ENCODE measurements around the gene CDK8.

DNA sequence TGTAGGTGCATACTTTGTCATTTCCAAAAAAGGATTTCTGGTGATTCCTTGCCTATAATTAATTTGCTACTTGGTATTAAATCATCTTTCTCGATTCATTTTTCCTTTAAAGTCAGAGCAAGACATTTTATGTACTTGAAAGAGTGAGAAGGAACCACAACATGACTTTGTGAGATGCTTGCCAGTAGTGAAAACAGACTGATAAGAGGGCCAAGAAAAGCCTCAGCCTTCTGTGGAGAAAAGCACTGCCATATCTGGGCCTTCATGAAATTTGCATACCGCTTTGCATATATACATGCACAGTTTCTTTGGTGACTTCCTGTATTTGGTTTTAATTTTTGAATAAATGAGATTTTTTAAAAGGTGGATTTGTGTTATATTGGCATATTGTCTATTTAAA is 128.4 kb downstream of the CDK8 start:
- TF ChIP-seq, protein P1, sequence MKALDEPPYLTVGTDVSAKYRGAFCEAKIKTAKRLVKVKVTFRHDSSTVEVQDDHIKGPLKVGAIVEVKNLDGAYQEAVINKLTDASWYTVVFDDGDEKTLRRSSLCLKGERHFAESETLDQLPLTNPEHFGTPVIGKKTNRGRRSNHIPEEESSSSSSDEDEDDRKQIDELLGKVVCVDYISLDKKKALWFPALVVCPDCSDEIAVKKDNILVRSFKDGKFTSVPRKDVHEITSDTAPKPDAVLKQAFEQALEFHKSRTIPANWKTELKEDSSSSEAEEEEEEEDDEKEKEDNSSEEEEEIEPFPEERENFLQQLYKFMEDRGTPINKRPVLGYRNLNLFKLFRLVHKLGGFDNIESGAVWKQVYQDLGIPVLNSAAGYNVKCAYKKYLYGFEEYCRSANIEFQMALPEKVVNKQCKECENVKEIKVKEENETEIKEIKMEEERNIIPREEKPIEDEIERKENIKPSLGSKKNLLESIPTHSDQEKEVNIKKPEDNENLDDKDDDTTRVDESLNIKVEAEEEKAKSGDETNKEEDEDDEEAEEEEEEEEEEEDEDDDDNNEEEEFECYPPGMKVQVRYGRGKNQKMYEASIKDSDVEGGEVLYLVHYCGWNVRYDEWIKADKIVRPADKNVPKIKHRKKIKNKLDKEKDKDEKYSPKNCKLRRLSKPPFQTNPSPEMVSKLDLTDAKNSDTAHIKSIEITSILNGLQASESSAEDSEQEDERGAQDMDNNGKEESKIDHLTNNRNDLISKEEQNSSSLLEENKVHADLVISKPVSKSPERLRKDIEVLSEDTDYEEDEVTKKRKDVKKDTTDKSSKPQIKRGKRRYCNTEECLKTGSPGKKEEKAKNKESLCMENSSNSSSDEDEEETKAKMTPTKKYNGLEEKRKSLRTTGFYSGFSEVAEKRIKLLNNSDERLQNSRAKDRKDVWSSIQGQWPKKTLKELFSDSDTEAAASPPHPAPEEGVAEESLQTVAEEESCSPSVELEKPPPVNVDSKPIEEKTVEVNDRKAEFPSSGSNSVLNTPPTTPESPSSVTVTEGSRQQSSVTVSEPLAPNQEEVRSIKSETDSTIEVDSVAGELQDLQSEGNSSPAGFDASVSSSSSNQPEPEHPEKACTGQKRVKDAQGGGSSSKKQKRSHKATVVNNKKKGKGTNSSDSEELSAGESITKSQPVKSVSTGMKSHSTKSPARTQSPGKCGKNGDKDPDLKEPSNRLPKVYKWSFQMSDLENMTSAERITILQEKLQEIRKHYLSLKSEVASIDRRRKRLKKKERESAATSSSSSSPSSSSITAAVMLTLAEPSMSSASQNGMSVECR (CRISPR knock-in tag; IDR thresholded peaks at IDR 0.05), result no peak
- TF ChIP-seq ZNF347 (CRISPR knock-in tag; IDR thresholded peaks at IDR 0.05; ENCODE audit: low read depth), result no peak
- no peak for TF ChIP-seq POLR2A (conservative IDR thresholded peaks at IDR 0.05)

All from K562 (cell line).